NCI-H345 treated with DMSO at 0.1 percent for 48 hours (cell line): ENCODE data around the gene IGF1R.
"Not testable (repeated sequence)": the region's sequence is repeated elsewhere in the genome, so short reads cannot be mapped to it uniquely, and the experiment has no call there.

ENCODE experiments used
- DNase-seq: peaks from one replicate; lab custom pipeline; 2025; ENCODE audit not compliant: unreplicated experiment; lab: John Stamatoyannopoulos, UW

IGF1R gene

DNA sequence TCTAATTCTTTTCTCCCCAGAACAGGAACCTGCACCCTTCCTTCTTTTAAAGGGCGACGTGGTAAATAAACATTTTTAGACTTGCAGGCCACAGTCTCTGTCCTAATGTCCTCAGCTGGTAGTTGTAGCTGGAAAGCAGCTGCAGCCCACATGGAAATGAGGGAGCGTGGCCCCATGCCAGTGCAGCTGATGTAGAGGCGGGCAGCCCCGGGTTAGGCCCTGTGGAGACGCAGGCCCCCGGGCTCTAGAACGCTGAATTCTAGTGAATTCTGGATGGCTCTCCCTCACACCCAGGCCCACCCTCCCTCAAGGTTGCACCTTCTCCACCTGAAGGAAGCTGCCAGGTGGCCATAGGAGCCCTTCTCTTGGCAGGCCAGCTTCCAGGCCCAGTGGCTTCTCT is 307.0 kb downstream of the IGF1R start:
- no peak for DNase-seq

- no peak for DNase-seq
Observed at GRCh38 chr15:98955961-98956723, 307.8 kb downstream of the IGF1R start.

GRCh38 chr15:98956796-98957553 is 308.6 kb downstream of the IGF1R start:
- no peak for DNase-seq

GRCh38 chr15:98957655-98958054 is 309.3 kb downstream of the IGF1R start:
- DNase-seq = no peak

- no peak for DNase-seq
Observed at GRCh38 chr15:98958076-98958475, 309.7 kb downstream of the IGF1R start.

GRCh38 chr15:98958918-98959639 is 310.7 kb downstream of the IGF1R start:
- DNase-seq = no peak

DNA sequence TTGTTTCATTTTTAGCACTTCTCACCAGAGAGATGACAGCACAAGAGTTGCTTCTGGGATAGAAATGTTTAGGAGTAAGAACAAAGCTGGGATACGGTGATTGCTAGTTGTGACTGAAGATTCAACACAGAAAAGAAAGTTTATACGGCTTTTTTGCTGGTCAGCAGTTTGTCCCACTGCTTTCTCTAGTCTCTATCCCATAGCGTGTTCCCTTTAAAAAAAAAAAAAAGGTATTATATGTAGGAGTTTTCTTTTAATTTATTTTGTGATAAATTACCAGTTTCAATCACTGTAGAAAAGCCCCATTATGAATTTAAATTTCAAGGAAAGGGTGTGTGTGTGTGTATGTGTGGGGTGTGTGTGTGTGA is 311.3 kb downstream of the IGF1R start:
- DNase-seq = no peak

- no peak for DNase-seq
Observed at GRCh38 chr15:98960555-98961050, 312.3 kb downstream of the IGF1R start.

DNA sequence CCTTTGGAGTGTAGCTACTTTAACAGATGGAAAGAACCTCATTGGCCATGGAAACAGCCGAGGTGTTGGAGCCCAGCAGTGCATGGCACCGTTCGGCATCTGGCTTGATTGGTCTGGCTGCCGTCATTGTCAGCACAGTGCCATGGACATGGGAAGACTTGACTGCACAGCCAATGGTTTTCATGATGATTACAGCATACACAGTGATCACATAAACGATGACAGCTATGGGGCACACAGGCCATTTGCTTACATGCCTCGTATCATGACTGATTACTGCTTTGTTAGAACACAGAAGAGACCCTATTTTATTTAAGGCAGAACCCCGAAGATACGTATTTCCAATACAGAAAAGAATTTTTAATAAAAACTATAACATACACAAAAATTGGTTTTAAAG is 315.1 kb downstream of the IGF1R start:
- no peak for DNase-seq

- DNase-seq = no peak
Observed at GRCh38 chr15:98964466-98965133, 316.3 kb downstream of the IGF1R start.

DNA sequence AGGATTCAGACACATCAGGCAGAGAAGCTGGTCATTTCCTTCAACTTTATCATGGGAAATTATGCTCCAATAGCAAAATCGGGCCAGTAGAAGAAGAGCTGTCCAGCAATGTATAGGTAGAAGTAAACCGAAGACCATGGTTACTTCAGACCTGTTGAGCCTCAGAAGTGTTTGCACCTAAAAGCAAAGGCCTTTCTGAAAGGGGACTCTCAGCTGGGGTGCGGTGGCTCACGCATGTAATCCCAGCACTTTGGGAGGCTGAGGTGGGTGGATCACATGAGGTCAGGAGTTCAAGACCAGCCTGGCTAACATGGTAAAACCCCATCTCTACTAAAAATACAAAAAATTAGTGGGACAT is 316.8 kb downstream of the IGF1R start:
- not testable (repeated sequence) for DNase-seq

GRCh38 chr15:98965597-98965996 is 317.3 kb downstream of the IGF1R start:
- no peak for DNase-seq

GRCh38 chr15:98966091-98966787 is 317.9 kb downstream of the IGF1R start:
- no peak for DNase-seq

DNA sequence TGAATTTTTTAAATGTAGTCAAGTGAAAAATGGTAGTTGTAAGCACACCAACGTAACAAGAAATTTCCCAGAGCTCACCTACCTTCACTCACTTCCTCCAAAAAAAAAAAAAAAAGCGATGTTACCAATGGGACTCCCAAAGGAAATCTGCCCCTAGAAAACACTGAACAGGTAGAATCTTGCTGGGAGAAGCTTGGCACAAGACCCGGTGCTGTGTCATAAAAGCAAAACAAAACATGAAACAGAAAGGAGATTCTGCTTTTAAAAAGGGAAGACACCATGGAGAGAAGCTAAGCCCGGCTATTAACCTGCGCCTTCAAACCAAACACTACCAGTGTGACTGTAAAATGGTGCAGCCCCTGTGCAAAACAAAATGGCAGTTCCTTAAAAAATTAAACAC is 318.8 kb downstream of the IGF1R start:
- no peak for DNase-seq

DNA sequence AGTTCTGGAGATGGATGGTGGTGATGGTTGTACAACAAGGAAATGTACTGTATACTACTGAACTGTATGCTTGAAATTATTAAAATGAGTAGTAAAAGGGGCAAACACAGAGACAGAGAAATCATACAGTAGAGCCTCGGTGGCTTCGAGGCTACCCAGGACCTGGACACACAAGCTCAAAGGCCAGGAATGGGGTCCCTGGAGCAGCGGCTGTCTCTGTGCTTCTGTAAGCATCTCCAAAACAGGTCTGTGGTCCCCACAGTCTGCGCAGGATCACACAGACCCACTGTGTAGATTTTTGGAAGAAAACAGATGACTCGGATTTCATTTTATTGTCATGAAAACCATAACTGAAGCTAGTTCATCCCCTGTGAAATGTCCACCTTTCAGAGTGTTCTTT is 319.6 kb downstream of the IGF1R start:
- no peak for DNase-seq

GRCh38 chr15:98968576-98968975 is 320.2 kb downstream of the IGF1R start:
- DNase-seq = no peak

- no peak for DNase-seq
Observed at GRCh38 chr15:98969126-98969735, 320.9 kb downstream of the IGF1R start.

GRCh38 chr15:98970799-98971198 is 322.5 kb downstream of the IGF1R start:
- DNase-seq = no peak

GRCh38 chr15:98976500-98976899 is 328.2 kb downstream of the IGF1R start:
- DNase-seq = no peak

- no peak for DNase-seq
Observed at GRCh38 chr15:98977441-98977840, 329.1 kb downstream of the IGF1R start.
